T-helper 17 cell (primary cell): Measurements from ENCODE around the gene MAP3K21. TPM values are rescaled to one million over a fixed set of nuclear protein-coding genes. Genes with fewer than 3 reads are reported as not detected.
A peak's percentile ranks its signal among the peaks of the same experiment; 100 is the strongest.

ENCODE experiments used
- ATAC-seq: fragments of 150-1000 bp; cut with Tn5 transposase; 2 replicates; pipeline ENCODE4 v1.10.0; 2021; ENCODE audit warnings: mild to moderate bottlenecking, moderate library complexity
- DNase-seq, 3 donors: peaks; one replicate each; pipeline versions ENCODE4 v3.0.0 to v3.0.0-alpha.2; 2020 to 2021
- H3K9me3 ChIP-seq: one replicate; pipeline ENCODE4 v1.7.0; 2013; ENCODE audit warnings: low read length, mild to moderate bottlenecking; ENCODE audit not compliant: control insufficient read depth, poor library complexity, severe bottlenecking
- H3K27ac Mint-ChIP-seq: one replicate; pipeline ENCODE4 v1.8.0; 2022; ENCODE audit warnings: mild to moderate bottlenecking, moderate library complexity, mixed read lengths
- H3K27me3 Mint-ChIP-seq: one replicate; pipeline ENCODE4 v1.8.0; 2022; ENCODE audit warnings: mixed read lengths
- H3K36me3 Mint-ChIP-seq: one replicate; pipeline ENCODE4 v1.8.0; 2022; ENCODE audit warnings: low read depth, mixed read lengths
- H3K4me1 Mint-ChIP-seq: one replicate; pipeline ENCODE4 v1.8.0; 2022; ENCODE audit warnings: mild to moderate bottlenecking, mixed read lengths
- H3K4me3 Mint-ChIP-seq: one replicate; pipeline ENCODE4 v1.8.0; 2022; ENCODE audit warnings: mild to moderate bottlenecking, moderate library complexity, mixed read lengths
- total RNA-seq, 4 donors: library from RNA in 2 of 4; stranded (reverse) in 2 of 4; gene quantifications; one replicate each; pipeline ENCODE4 v1.2.3 and lab custom pipeline; 2022 to 2026

The MAP3K21 gene
- total RNA-seq, 2 donors from 2014 or later: 1.4 to 1.9 TPM

- Mint-ChIP-seq H3K36me3 (peaks cover 3% of the 10 kb centered on the region), H3K4me3 (peak overlapping the region; percentile 70), H3K4me1 (peaks cover 11% of the 10 kb centered on the region), H3K27me3 (no peaks in the 10 kb centered on the region), H3K27ac (no peak overlapping the region)
- DNase-seq (no peak), ATAC-seq (no peak)
- no peaks in the 10 kb centered on the region for H3K9me3 ChIP-seq
These were observed 29.1 kb downstream of the MAP3K21 start for GRCh38 chr1:233356705-233356987.

GRCh38 chr1:233357595-233358397 lies 30.3 kb downstream of the MAP3K21 start:
- no peak for ATAC-seq
- no peak overlapping the region for H3K27ac Mint-ChIP-seq

DNA sequence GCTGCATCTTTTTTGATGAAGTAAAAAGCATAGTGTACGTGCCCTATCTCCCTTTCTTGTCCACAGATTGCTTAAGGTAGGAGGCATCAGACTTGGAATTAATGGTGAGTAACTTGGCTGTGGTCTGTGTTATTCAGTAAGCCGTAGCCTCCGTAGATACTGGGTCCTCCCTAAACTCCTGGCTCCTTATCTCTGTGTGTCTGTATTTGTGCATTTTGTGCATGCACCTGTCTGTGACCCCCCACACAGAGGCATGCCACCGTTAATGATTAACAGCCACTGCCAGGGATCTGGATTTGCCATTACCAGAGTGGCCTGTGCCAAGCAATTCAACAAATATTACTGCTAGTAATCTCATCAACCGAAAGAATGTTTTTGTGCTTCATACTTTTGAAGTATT lies 31.9 kb downstream of the MAP3K21 start:
- Mint-ChIP-seq H3K36me3 (peaks cover 6% of the 10 kb centered on the region), H3K4me3 (no peak overlapping the region), H3K27me3 (no peaks in the 10 kb centered on the region), H3K27ac (no peak overlapping the region), H3K4me1 (peaks cover 9% of the 10 kb centered on the region)
- ATAC-seq: no peak
- H3K9me3 ChIP-seq: no peaks in the 10 kb centered on the region
- DNase-seq: no peak

More at GRCh38 chr1:233357595-233358397, 30.3 kb downstream of the MAP3K21 start:
- no peak overlapping the region for H3K4me3 Mint-ChIP-seq
- H3K9me3 ChIP-seq: no peaks in the 10 kb centered on the region
- DNase-seq: no peak
- H3K4me1 Mint-ChIP-seq: peaks cover 11% of the 10 kb centered on the region
- H3K27me3 Mint-ChIP-seq: no peaks in the 10 kb centered on the region
- peaks cover 6% of the 10 kb centered on the region for H3K36me3 Mint-ChIP-seq

DNA sequence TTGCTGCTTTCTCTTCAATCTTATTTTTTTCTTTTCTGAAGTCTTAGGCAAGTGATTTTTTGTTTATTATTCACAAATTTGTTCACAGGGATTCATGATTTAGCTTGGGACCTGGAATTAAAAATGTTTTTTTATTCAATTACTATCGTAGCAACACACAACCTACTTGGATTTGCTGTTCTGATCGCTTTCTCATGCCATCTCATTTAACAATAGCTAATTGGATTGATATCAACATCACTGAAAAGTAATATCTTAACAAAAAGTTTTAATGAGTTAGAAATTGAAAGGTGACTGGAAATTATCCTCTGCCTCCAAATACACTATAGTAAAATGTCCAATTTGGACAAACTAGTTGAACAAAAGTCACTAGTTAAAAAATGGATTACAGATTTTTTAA lies 32.4 kb downstream of the MAP3K21 start:
- H3K4me1 Mint-ChIP-seq: peaks cover 9% of the 10 kb centered on the region
- ATAC-seq (no peak), DNase-seq (no peak)
- peaks cover 6% of the 10 kb centered on the region for H3K36me3 Mint-ChIP-seq
- H3K4me3 Mint-ChIP-seq: no peak overlapping the region
- H3K9me3 ChIP-seq: no peaks in the 10 kb centered on the region
- no peaks in the 10 kb centered on the region for H3K27me3 Mint-ChIP-seq
- no peak overlapping the region for H3K27ac Mint-ChIP-seq

DNA sequence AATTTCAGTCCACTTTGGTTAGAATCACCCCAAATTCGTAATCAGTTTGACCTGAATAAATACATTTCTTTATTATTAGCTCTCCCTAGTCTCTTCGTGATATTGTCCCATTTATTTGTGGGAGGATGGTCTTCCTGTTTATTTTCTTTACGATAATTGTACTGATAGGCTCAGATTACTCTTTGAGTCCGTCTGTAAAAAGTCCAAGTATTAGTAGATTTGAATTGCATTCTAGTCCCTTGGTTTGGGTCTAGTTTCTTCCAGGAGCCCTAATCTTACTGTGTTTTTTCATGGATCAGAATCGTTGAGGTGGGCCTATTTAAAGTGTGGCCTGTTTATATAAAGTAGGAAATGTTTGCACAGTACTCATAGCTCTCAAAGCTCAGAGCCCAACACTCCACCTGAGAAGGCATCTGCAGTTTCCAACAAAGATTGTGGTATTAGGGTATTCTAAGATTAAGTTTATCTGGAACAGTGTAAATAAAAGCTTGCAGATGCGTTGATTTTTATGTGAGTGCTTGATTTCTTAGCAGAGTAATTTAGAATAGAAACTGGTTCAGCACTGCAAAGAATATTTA lies 33.1 kb downstream of the MAP3K21 start:
- no peaks in the 10 kb centered on the region for H3K9me3 ChIP-seq
- Mint-ChIP-seq H3K27ac (no peak overlapping the region), H3K4me3 (no peak overlapping the region), H3K4me1 (peaks cover 9% of the 10 kb centered on the region), H3K36me3 (peaks cover 6% of the 10 kb centered on the region), H3K27me3 (no peaks in the 10 kb centered on the region)
- DNase-seq (no peak), ATAC-seq (no peak)

DNA sequence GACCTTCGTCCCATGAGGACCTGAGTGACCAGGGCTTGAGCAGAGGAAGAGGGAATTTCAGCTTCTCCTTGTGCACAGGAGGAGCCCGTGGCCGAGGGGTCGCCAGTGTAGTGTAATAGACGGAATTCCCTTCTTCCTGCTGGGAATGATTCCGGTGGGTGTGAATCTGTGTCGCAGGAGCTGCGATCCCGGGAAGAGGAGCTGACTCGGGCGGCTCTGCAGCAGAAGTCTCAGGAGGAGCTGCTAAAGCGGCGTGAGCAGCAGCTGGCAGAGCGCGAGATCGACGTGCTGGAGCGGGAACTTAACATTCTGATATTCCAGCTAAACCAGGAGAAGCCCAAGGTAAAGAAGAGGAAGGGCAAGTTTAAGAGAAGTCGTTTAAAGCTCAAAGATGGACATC lies 34.4 kb downstream of the MAP3K21 start:
- H3K9me3 ChIP-seq: no peaks in the 10 kb centered on the region
- DNase-seq: no peak
- Mint-ChIP-seq H3K36me3 (peaks cover 6% of the 10 kb centered on the region), H3K27ac (no peak overlapping the region), H3K4me3 (no peak overlapping the region), H3K27me3 (no peaks in the 10 kb centered on the region), H3K4me1 (peaks cover 3% of the 10 kb centered on the region)
- no peak for ATAC-seq

DNA sequence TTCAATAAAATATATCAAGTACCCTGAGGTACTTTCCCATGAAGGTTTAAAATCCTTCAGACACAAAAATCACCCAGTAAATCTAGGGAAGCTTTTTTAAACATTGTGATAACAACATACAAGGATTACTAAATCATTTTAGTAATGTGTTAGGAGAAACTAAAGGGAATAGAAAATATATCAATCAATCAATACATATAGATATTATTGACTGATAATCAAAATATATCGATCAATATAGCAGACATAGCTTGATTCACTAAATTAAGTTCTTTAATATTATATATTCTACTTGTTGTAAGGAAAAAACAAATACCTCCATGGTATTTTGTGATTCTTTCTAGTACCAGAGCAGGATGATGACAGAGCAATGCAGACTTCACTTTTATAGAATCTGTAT lies 35.2 kb downstream of the MAP3K21 start:
- DNase-seq: no peak
- ATAC-seq: no peak
- Mint-ChIP-seq H3K4me1 (peaks cover 2% of the 10 kb centered on the region), H3K36me3 (peaks cover 6% of the 10 kb centered on the region), H3K4me3 (no peak overlapping the region), H3K27ac (no peak overlapping the region), H3K27me3 (no peaks in the 10 kb centered on the region)
- no peaks in the 10 kb centered on the region for H3K9me3 ChIP-seq

GRCh38 chr1:233364026-233364425 lies 36.5 kb downstream of the MAP3K21 start:
- no peak overlapping the region for H3K27ac Mint-ChIP-seq
- H3K4me3 Mint-ChIP-seq: no peak overlapping the region
- H3K4me1 Mint-ChIP-seq: peaks cover 2% of the 10 kb centered on the region
- peaks cover 6% of the 10 kb centered on the region for H3K36me3 Mint-ChIP-seq
- DNase-seq (no peak), ATAC-seq (no peak)
- H3K27me3 Mint-ChIP-seq: no peaks in the 10 kb centered on the region
- no peaks in the 10 kb centered on the region for H3K9me3 ChIP-seq

GRCh38 chr1:233364695-233365539 lies 37.4 kb downstream of the MAP3K21 start:
- no peaks in the 10 kb centered on the region for H3K9me3 ChIP-seq
- Mint-ChIP-seq H3K4me1 (peaks cover 2% of the 10 kb centered on the region), H3K36me3 (peaks cover 6% of the 10 kb centered on the region), H3K27ac (no peak overlapping the region), H3K27me3 (no peaks in the 10 kb centered on the region), H3K4me3 (no peak overlapping the region)
- DNase-seq: no peak
- no peak for ATAC-seq

DNA sequence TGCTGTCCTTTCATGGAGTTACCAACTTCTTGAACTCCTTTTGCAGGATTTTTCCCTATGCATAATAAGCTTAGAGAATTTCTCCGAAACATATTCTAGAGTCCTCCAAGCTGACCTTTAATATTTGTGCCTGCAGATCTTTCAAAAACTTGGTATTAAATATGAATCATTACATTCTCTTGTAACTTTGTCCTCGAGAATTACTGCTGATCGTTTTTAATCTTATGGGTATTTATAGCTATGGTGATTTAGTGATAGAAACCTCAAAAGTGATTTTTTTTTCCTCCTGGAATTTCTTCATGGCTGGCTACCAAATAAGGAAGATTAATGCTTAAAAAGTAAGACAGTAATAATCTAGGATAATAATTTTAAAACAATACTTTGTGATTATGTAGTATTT lies 39.1 kb downstream of the MAP3K21 start:
- ATAC-seq (no peak), DNase-seq (no peak)
- H3K36me3 Mint-ChIP-seq: peaks cover 4% of the 10 kb centered on the region
- no peaks in the 10 kb centered on the region for H3K27me3 Mint-ChIP-seq
- H3K9me3 ChIP-seq: no peaks in the 10 kb centered on the region
- H3K4me3 Mint-ChIP-seq: no peak overlapping the region
- peaks cover under 1% of the 10 kb centered on the region for H3K4me1 Mint-ChIP-seq
- no peak overlapping the region for H3K27ac Mint-ChIP-seq

GRCh38 chr1:233367057-233367803 lies 39.7 kb downstream of the MAP3K21 start:
- ATAC-seq: no peak
- peaks cover under 1% of the 10 kb centered on the region for H3K36me3 Mint-ChIP-seq
- H3K27ac Mint-ChIP-seq: no peak overlapping the region
- no peaks in the 10 kb centered on the region for H3K9me3 ChIP-seq
- DNase-seq: no peak
- H3K27me3 Mint-ChIP-seq: no peaks in the 10 kb centered on the region
- no peak overlapping the region for H3K4me3 Mint-ChIP-seq
- peaks cover 3% of the 10 kb centered on the region for H3K4me1 Mint-ChIP-seq

DNA sequence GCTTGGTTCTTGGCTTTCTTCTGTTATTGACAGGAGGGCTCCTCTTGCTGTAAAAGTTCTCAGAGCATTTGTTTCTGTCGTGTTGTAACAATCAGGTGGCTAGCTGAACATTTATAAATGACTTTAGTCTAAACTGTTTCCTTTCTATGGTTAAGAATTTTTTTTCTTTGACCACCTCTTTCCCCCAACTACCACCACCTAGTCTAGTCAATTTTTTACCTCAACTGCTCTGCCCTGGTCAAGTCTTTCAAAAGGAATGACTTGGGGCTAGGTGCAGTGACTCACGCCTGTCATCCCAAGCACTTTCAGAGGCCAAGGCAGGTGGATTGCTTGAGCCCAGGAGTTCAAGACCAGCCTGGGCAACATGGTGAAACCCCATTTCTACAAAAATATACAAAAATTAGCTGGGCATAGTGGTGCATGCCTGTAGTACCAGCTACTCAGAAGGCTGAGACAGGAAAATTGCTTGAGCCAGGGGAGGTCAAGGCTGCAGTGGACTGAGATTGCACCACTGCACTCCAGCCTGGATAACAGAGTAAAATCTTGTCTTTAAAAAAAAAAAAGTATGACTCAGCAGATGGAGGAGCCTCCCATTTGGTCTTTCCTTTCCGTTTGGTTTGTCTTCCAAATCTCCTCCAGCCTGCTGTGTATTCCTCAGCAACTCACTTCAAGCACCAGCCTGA lies 40.7 kb downstream of the MAP3K21 start:
- no peak for ATAC-seq
- Mint-ChIP-seq H3K4me3 (no peak overlapping the region), H3K4me1 (peaks cover 3% of the 10 kb centered on the region), H3K27me3 (no peaks in the 10 kb centered on the region), H3K27ac (peak overlapping the region; percentile 21), H3K36me3 (no peaks in the 10 kb centered on the region)
- DNase-seq: no peak
- no peaks in the 10 kb centered on the region for H3K9me3 ChIP-seq

- Mint-ChIP-seq H3K4me1 (peaks cover 3% of the 10 kb centered on the region), H3K27ac (peak overlapping the region; percentile 21), H3K27me3 (no peaks in the 10 kb centered on the region), H3K4me3 (no peak overlapping the region), H3K36me3 (no peaks in the 10 kb centered on the region)
- ATAC-seq (no peak), DNase-seq (no peak)
- H3K9me3 ChIP-seq: no peaks in the 10 kb centered on the region
These were observed 41.2 kb downstream of the MAP3K21 start for GRCh38 chr1:233368789-233369130.
